Mucosa of descending colon (tissue), 3 donors: ENCODE measurements around the gene ZNF595. TPM values are rescaled to one million over a fixed set of nuclear protein-coding genes. Genes with fewer than 3 reads are reported as not detected.
"Not testable (repeated sequence)": the region's sequence is repeated elsewhere in the genome, so short reads cannot be mapped to it uniquely, and the experiment has no call there.

Source experiments
- ATAC-seq: fragments of 200-7000 bp; cut with Tn5 transposase; one replicate; pipeline ENCODE4 v1.9.1; 2020; ENCODE audit warnings: mild to moderate bottlenecking, moderate library complexity
- DNase-seq, 3 donors: peaks; one replicate each; pipeline ENCODE4 v3.0.0-alpha.2; 2020
- H3K36me3 ChIP-seq: fragments of 200-600 bp; one replicate; pipeline ENCODE4 v1.8.0; 2021; ENCODE audit warnings: low read depth, mild to moderate bottlenecking
- H3K4me1 ChIP-seq: fragments of 200-600 bp; one replicate; pipeline ENCODE4 v1.8.0; 2021; ENCODE audit warnings: low read depth, mild to moderate bottlenecking
- H3K4me3 ChIP-seq: fragments of 200-600 bp; one replicate; pipeline ENCODE4 v1.8.0; 2021; ENCODE audit warnings: mild to moderate bottlenecking
- H3K9me3 ChIP-seq: fragments of 200-600 bp; one replicate; pipeline ENCODE4 v1.8.0; 2021; ENCODE audit warnings: mild to moderate bottlenecking
- CTCF ChIP-seq: fragments of 200-600 bp; IDR thresholded peaks from one replicate; pipeline ENCODE4 v1.8.0; 2022; ENCODE audit warnings: antibody characterized with exemption, mild to moderate bottlenecking
- intact Hi-C, 2 donors: fragments of 100-400 bp; cut with DNase I in 1 of 2; cut with micrococcal nuclease in 1 of 2; formaldehyde crosslinking; loops; one replicate each; pipeline versions ENCODE4 v1.11.0 to v1.11.1; 2022; cut with DNase I, micrococcal nuclease
- total RNA-seq, 3 donors: library from RNA; stranded (reverse); fragmentation: NEBNext Ultra II Directional in 2 of 3; extraction: Animal tissue kit (Norgen Biotek cat#: 25700) in 2 of 3; gene quantifications; one replicate each; pipeline versions ENCODE4 v1.2.1 to v1.2.4, GENCODE V29; 2021 to 2023
- donor health status: DM: no; HTN: no; CAD: no; lungs with moderate emphysema.
- donor health status: DM: no; HTN: no; CAD: no.
- donor health status: DM: no; HTN: yes; CAD: no.

ZNF595 gene
- total RNA-seq, 3 donors from 2014 or later = 10.0 to 24.3 (median 17.5) TPM

- peaks cover 3% of the 10 kb centered on the region for H3K9me3 ChIP-seq
- intact Hi-C loops = no loop called here
- no peak overlapping the region for H3K4me3 ChIP-seq
- no peak for DNase-seq
- no peaks in the 10 kb centered on the region for H3K4me1 ChIP-seq
- TF ChIP-seq CTCF = no peak
- no peak for ATAC-seq
- H3K36me3 ChIP-seq = no peaks in the 10 kb centered on the region
These were observed 60.6 kb downstream of the ZNF595 start for GRCh38 chr4:113732-114131.

- Histone ChIP-seq H3K4me3 (no peak overlapping the region), H3K4me1 (no peaks in the 10 kb centered on the region), H3K36me3 (no peaks in the 10 kb centered on the region), H3K9me3 (peaks cover 5% of the 10 kb centered on the region)
- ATAC-seq (no peak), DNase-seq (no peak)
- intact Hi-C loops = no loop called here
- no peak for TF ChIP-seq CTCF
These were observed 61.0 kb downstream of the ZNF595 start for GRCh38 chr4:114149-114548.

- Histone ChIP-seq H3K36me3 (no peaks in the 10 kb centered on the region), H3K4me1 (no peaks in the 10 kb centered on the region), H3K9me3 (peaks cover 4% of the 10 kb centered on the region), H3K4me3 (no peak overlapping the region)
- TF ChIP-seq CTCF = no peak
- intact Hi-C loops = no loop called here
- DNase-seq (no peak), ATAC-seq (no peak)
These were observed 63.4 kb downstream of the ZNF595 start for GRCh38 chr4:116499-116898.

GRCh38 chr4:120616-121015 lies 67.5 kb downstream of the ZNF595 start:
- H3K4me1 ChIP-seq = peaks cover 5% of the 10 kb centered on the region
- TF ChIP-seq CTCF = no peak
- peaks cover 10% of the 10 kb centered on the region for H3K9me3 ChIP-seq
- ATAC-seq (no peak), DNase-seq (no peak)
- intact Hi-C loops = no loop called here
- H3K4me3 ChIP-seq = no peak overlapping the region
- no peaks in the 10 kb centered on the region for H3K36me3 ChIP-seq

- DNase-seq (peak in 1 of 3 donors; percentile 7), ATAC-seq (no peak)
- Histone ChIP-seq H3K9me3 (peaks cover 10% of the 10 kb centered on the region), H3K36me3 (no peaks in the 10 kb centered on the region), H3K4me3 (no peak overlapping the region), H3K4me1 (peaks cover 6% of the 10 kb centered on the region)
- intact Hi-C loops = no loop called here
- TF ChIP-seq CTCF = no peak
These were observed 68.4 kb downstream of the ZNF595 start for GRCh38 chr4:121408-122084.

- DNase-seq, H3K36me3 ChIP-seq, H3K4me1 ChIP-seq, ATAC-seq, H3K9me3 ChIP-seq, intact Hi-C loops: not testable (repeated sequence)
- H3K4me3 ChIP-seq = peak overlapping the region; percentile 77
These were observed 70.8 kb downstream of the ZNF595 start for GRCh38 chr4:123922-124274.
